ENCODE measurements around the gene WFS1.

Gene WFS1

DNA sequence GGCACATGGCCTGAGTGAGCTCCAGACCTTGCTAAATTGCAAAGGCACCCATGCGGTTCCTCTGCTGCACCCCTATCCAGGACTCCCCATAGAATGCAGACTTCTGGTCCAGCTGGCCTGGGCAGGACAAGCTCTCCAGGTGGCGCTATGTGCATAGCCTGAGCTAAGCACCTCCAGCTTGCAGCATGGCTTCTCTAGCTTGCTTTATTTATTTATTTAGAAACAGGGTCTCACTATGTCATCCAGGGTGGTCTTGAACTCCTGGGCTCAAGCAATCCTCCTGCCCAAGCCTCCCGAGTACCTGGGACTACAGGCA lies 5.5 kb upstream of the WFS1 start:
- Histone ChIP-seq H3K4me1 (ENCODE audit: control insufficient read depth in 1 of 2, insufficient read depth in 2 of 2, low read length in 2 of 2) (peaks cover 0 to 4% of the 10 kb centered on the region in 2 donors), H3K27me3 (ENCODE audit: low read depth, low read length) (no peaks in the 10 kb centered on the region), H3K4me3 (ENCODE audit: low read depth in 1 of 2, low read length in 2 of 2) (no peak overlapping the region), H3K27ac (ENCODE audit: low read length) (no peak overlapping the region), H3K9me3 (ENCODE audit: control insufficient read depth in 1 of 2, low read length in 2 of 2) (no peaks in the 10 kb centered on the region), H3K36me3 (ENCODE audit: control insufficient read depth in 1 of 2, insufficient read depth in 2 of 2, low read length in 2 of 2) (no peaks in the 10 kb centered on the region)

DNA sequence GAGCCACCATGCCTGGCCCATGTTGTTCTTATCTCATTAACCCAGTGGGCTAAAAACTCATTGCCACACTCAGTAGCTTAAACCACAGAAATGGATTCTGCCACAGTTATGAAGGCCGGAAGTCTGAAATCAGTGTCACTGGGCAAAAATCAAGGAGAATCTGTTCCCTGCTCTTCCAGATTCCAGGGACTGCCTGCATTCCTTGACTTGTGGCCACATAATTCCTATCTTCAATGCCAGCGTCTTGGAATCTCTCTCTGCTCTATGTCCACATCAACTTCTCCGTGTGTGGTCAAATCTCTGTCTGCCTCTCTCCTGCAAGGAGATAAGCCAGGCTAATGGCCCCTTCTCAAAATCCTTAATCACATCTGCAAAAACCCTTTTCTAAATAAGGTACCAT lies 4.1 kb upstream of the WFS1 start:
- Histone ChIP-seq H3K36me3 (ENCODE audit: control insufficient read depth in 1 of 2, insufficient read depth in 2 of 2, low read length in 2 of 2) (no peaks in the 10 kb centered on the region), H3K4me1 (ENCODE audit: control insufficient read depth in 1 of 2, insufficient read depth in 2 of 2, low read length in 2 of 2) (peaks cover 0 to 5% of the 10 kb centered on the region in 2 donors), H3K27me3 (ENCODE audit: low read depth, low read length) (no peaks in the 10 kb centered on the region), H3K9me3 (ENCODE audit: control insufficient read depth in 1 of 2, low read length in 2 of 2) (no peaks in the 10 kb centered on the region), H3K27ac (ENCODE audit: low read length) (no peak overlapping the region), H3K4me3 (ENCODE audit: low read depth in 1 of 2, low read length in 2 of 2) (no peak overlapping the region)

DNA sequence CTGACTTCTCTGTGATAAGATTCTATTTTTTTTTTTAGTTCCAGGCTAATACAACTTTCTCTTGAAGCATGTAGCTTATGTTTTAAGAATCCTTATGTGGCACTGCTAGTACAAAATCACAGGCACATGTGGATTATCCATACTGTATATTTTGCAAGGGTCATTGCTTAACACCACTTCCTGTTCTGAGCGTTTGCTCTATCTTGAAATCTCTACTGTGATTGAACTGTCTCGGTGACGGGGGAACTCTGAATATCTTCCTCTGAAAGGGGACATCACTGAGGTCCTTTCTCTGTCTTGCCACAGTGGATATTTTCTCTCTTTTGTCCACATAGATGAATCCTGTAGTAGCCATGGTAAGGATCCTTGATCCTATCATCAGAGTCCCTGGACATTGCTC lies 2.1 kb upstream of the WFS1 start:
- Histone ChIP-seq H3K27me3 (ENCODE audit: low read depth, low read length) (no peaks in the 10 kb centered on the region), H3K4me1 (ENCODE audit: control insufficient read depth in 1 of 2, insufficient read depth in 2 of 2, low read length in 2 of 2) (peaks cover 17 to 20% of the 10 kb centered on the region in 2 donors), H3K27ac (ENCODE audit: low read length) (no peak overlapping the region), H3K9me3 (ENCODE audit: control insufficient read depth in 1 of 2, low read length in 2 of 2) (no peaks in the 10 kb centered on the region), H3K4me3 (ENCODE audit: low read depth in 1 of 2, low read length in 2 of 2) (no peak overlapping the region), H3K36me3 (ENCODE audit: control insufficient read depth in 1 of 2, insufficient read depth in 2 of 2, low read length in 2 of 2) (no peaks in the 10 kb centered on the region)

DNA sequence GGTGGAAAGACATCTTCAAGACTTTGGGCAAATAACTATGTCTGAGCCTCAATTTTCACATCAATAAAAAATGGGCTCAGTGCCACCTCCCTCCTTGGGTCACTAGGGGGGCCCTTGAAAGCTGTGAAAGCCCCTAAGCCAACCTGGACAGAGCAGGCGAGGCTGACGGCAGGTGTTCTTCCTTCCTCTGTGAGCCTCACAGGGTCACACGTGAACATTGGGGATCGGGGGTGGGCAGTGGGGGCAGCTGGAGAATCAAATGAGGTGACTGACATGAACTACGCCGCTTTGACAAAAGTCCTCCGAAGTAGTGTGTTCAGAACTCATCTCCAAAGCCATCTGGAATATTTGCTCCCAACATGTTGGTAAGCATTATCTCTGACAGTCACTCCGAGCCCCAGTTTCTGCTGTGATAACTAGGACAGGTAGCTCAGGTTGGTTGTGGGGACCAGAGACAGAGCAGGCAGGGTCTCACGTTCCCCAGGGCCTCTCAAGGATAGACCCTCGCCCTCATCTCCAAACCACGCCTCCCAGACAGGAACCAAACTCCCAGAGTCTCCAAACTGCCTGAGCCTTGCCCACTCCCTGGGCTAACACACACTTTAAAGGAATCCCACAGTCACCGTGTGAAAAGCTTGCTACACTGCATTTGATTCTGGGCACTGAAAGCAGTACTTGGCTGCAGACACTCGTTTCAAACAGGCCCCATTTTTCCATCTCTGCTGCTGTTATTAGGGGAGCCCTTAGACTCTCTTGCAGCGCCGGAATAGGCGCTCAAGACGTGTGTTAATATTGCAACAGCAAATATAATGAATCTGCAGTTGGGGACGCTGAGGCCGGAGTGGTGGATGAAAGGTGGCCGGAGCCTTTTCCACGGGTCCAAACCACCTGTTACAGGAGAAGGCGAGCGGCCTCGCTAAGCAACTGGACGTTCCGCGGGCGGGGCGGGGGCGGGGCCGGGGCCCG lies 717 bp upstream of the WFS1 start:
- Histone ChIP-seq H3K27ac (ENCODE audit: low read length) (peak overlapping the region; percentile 67), H3K9me3 (ENCODE audit: control insufficient read depth in 1 of 2, low read length in 2 of 2) (no peaks in the 10 kb centered on the region), H3K36me3 (ENCODE audit: control insufficient read depth in 1 of 2, insufficient read depth in 2 of 2, low read length in 2 of 2) (no peaks in the 10 kb centered on the region), H3K4me3 (ENCODE audit: low read depth in 1 of 2, low read length in 2 of 2) (peak overlapping the region; percentile 64 to 95), H3K4me1 (ENCODE audit: control insufficient read depth in 1 of 2, insufficient read depth in 2 of 2, low read length in 2 of 2) (peaks cover 27 to 33% of the 10 kb centered on the region in 2 donors), H3K27me3 (ENCODE audit: low read depth, low read length) (no peaks in the 10 kb centered on the region)

DNA sequence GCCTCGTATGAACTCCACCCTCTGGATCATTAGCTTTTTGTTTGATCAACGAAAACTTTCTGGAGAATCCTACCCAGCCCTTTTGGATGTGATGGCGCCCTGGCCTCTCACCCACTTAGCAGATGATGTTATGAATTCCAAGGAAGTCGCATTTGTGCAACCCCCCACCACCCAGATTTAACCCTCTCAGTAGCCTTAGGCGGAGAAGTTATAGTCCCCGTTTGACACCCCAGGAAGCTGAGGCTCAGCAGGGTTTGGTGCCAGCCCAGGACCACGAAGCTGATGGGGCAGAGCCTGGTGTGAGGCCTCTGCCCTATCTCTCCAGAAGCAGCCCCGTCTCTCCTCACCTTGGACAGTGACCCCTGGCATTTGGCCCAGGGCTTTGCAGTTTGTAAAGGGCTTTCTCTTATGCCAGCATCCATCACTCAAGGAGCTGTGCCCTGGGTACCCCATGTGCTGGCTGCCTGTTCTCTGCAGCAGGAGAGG lies 1.0 kb downstream of the WFS1 start:
- H3K9me3 ChIP-seq (ENCODE audit: control insufficient read depth in 1 of 2, low read length in 2 of 2) = no peaks in the 10 kb centered on the region
- peaks cover 33 to 50% of the 10 kb centered on the region in 2 donors for H3K4me1 ChIP-seq (ENCODE audit: control insufficient read depth in 1 of 2, insufficient read depth in 2 of 2, low read length in 2 of 2)
- no peaks in the 10 kb centered on the region for H3K36me3 ChIP-seq (ENCODE audit: control insufficient read depth in 1 of 2, insufficient read depth in 2 of 2, low read length in 2 of 2)
- peak overlapping the region; percentile 74 for H3K27ac ChIP-seq (ENCODE audit: low read length)
- H3K27me3 ChIP-seq (ENCODE audit: low read depth, low read length) = no peaks in the 10 kb centered on the region
- H3K4me3 ChIP-seq (ENCODE audit: low read depth in 1 of 2, low read length in 2 of 2) = peak overlapping the region; percentile 63 to 95

DNA sequence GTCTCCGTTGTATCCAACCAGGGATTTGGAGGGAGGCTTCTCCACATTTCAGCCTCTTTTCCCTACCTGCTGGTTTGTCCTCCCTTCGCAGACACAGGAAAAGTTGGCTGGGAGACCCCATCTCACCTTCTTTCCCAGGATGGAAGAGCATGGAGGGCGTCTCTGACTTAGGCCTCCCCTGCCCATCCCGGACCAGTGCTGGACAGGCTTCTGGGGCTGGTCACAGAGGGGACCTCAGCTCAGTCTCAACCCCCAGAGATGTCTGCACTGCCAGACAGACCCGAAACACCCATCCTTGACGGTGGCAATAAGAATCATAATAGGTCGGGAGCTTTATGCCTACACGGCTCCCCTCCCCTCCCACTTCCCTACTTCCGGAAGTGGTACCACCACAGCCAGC lies 1.6 kb downstream of the WFS1 start:
- H3K9me3 ChIP-seq (ENCODE audit: control insufficient read depth in 1 of 2, low read length in 2 of 2) = no peaks in the 10 kb centered on the region
- H3K27me3 ChIP-seq (ENCODE audit: low read depth, low read length) = no peaks in the 10 kb centered on the region
- H3K36me3 ChIP-seq (ENCODE audit: control insufficient read depth in 1 of 2, insufficient read depth in 2 of 2, low read length in 2 of 2) = no peaks in the 10 kb centered on the region
- H3K4me3 ChIP-seq (ENCODE audit: low read depth in 1 of 2, low read length in 2 of 2) = peak overlapping the region; percentile 63 to 95
- H3K4me1 ChIP-seq (ENCODE audit: control insufficient read depth in 1 of 2, insufficient read depth in 2 of 2, low read length in 2 of 2) = peaks cover 36 to 55% of the 10 kb centered on the region in 2 donors
- H3K27ac ChIP-seq (ENCODE audit: low read length) = peak overlapping the region; percentile 74

DNA sequence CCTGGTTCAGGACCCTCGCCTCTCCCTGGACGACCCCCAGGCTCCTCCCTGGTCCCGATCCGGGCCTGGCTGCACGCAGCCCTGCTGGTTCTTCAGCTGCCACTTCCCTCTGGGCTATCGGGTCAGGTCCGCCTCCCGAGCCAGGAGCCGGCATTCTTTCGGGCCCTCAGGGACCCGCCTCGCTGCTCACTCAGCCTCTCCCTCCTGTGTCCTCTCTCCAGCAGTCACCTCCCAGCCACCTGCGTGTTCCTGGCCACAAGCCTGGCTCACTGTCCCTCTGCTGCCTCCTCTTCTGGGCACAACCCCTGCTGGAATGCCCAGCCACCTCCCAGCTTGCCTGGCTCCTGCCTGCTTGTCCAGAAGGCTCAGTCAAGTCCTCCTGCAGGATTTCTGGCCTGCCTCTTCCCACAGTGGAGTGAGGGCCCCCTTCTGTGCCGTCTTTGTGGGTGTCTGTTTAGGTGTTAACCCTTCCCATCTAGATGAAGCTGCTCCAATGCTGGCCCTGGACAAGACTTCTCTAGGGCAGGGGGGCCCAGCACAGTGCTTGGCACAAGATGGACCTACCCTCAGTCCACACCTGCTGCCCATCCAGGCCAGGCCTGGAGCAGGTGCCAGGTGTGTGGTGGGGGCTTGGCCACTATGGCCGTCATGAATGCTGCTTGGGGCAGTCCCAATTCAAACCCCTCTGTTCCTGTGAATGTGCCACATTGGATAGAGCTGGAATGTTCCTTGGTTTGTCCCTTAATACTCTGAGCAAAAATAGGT lies 2.2 kb downstream of the WFS1 start:
- H3K27ac ChIP-seq (ENCODE audit: low read length) = peak overlapping the region; percentile 74
- H3K36me3 ChIP-seq (ENCODE audit: control insufficient read depth in 1 of 2, insufficient read depth in 2 of 2, low read length in 2 of 2) = no peaks in the 10 kb centered on the region
- H3K4me1 ChIP-seq (ENCODE audit: control insufficient read depth in 1 of 2, insufficient read depth in 2 of 2, low read length in 2 of 2) = peaks cover 36 to 62% of the 10 kb centered on the region in 2 donors
- no peaks in the 10 kb centered on the region for H3K27me3 ChIP-seq (ENCODE audit: low read depth, low read length)
- no peaks in the 10 kb centered on the region for H3K9me3 ChIP-seq (ENCODE audit: control insufficient read depth in 1 of 2, low read length in 2 of 2)
- H3K4me3 ChIP-seq (ENCODE audit: low read depth in 1 of 2, low read length in 2 of 2) = peak overlapping the region; percentile 21 to 95

DNA sequence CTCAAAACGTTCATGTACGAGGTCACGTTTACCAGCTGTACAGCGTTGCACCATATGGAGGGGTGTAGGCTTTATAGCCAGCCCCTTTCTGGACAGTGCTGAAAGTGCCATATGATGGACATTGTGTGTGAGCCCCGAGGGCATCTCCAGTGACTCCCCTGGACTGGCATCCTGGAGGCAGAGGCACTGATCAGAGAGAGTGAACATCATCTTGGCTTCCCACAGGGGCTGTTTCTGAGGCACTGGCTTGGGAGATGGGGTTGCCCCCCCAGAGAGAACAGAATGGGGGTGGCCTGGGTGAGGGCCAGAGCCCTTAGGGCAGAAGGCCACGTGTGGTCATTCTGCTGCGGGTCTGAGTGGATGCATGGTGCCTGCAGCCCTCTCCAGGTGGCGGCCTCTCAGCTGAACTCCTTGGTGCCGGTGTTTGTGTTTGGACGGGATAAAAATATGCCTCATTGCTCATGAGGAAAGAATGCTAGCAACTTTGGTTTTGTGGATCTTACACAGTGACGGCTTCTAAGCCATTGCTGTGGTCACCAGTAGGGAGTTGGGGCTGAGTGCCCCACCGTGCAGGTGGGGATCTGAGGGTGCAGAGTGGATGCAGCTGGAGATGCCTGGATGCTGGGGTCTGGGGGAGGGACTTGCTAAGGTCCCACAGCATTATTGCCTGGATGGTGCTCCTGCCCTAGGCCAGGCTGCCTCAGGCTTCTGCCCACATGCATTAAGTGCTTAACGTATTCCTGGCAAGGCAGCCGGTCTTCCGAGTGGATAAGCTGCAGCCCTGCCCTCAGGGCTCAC lies 3.4 kb downstream of the WFS1 start:
- H3K36me3 ChIP-seq (ENCODE audit: control insufficient read depth in 1 of 2, insufficient read depth in 2 of 2, low read length in 2 of 2) = peaks cover 3 to 5% of the 10 kb centered on the region in 2 donors
- H3K4me3 ChIP-seq (ENCODE audit: low read depth in 1 of 2, low read length in 2 of 2) = peak overlapping the region; percentile 28 to 95
- H3K9me3 ChIP-seq (ENCODE audit: control insufficient read depth in 1 of 2, low read length in 2 of 2) = no peaks in the 10 kb centered on the region
- no peaks in the 10 kb centered on the region for H3K27me3 ChIP-seq (ENCODE audit: low read depth, low read length)
- peaks cover 40 to 74% of the 10 kb centered on the region in 2 donors for H3K4me1 ChIP-seq (ENCODE audit: control insufficient read depth in 1 of 2, insufficient read depth in 2 of 2, low read length in 2 of 2)
- peak overlapping the region; percentile 74 for H3K27ac ChIP-seq (ENCODE audit: low read length)

DNA sequence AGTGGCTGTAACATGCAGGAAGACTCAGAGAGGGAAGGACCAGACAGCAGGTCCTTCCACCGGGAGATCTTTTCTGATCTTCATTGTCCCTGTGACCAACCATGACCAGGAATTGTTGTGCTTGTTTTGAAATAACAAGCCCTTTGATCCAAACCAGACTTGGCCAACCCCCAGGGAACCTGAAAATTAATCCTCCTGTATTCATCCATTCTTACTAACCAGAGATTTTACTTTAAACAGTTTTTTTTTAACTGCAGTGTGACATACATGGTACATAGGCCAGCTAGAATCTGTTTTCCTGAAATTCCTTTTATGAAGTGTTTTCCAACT lies 4.0 kb downstream of the WFS1 start:
- Histone ChIP-seq H3K27me3 (ENCODE audit: low read depth, low read length) (no peaks in the 10 kb centered on the region), H3K9me3 (ENCODE audit: control insufficient read depth in 1 of 2, low read length in 2 of 2) (no peaks in the 10 kb centered on the region), H3K4me3 (ENCODE audit: low read depth in 1 of 2, low read length in 2 of 2) (peak overlapping the region; percentile 28 to 95), H3K4me1 (ENCODE audit: control insufficient read depth in 1 of 2, insufficient read depth in 2 of 2, low read length in 2 of 2) (peaks cover 45 to 79% of the 10 kb centered on the region in 2 donors), H3K27ac (ENCODE audit: low read length) (peak overlapping the region; percentile 74), H3K36me3 (ENCODE audit: control insufficient read depth in 1 of 2, insufficient read depth in 2 of 2, low read length in 2 of 2) (peaks cover 3 to 8% of the 10 kb centered on the region in 2 donors)

DNA sequence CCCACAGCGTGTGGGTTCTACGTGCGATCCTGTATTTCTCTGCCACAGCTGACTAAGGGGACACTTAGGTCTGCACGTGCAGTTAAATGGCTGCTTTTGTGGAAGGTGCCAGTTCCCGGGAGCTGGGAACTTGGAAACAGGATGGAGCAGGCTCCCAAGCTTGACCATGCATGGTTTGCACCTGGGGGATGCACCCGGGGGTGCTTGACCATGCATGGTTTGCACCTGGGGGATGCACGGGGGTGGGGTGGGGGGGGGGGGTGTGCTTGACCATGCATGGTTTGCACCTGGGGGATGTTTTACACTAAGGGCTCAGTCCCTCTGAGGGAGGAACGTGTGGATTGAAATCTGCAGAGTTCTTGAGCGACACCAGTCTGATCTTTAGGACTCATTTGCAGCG lies 5.7 kb downstream of the WFS1 start:
- Histone ChIP-seq H3K9me3 (ENCODE audit: control insufficient read depth in 1 of 2, low read length in 2 of 2) (no peaks in the 10 kb centered on the region), H3K36me3 (ENCODE audit: control insufficient read depth in 1 of 2, insufficient read depth in 2 of 2, low read length in 2 of 2) (peaks cover 3 to 25% of the 10 kb centered on the region in 2 donors), H3K4me1 (ENCODE audit: control insufficient read depth in 1 of 2, insufficient read depth in 2 of 2, low read length in 2 of 2) (peaks cover 48 to 86% of the 10 kb centered on the region in 2 donors), H3K27me3 (ENCODE audit: low read depth, low read length) (no peaks in the 10 kb centered on the region), H3K27ac (ENCODE audit: low read length) (no peak overlapping the region), H3K4me3 (ENCODE audit: low read depth in 1 of 2, low read length in 2 of 2) (no peak overlapping the region)
